ENCODE data around the gene ADGRG1. TPM values are rescaled to one million over a fixed set of nuclear protein-coding genes. Genes with fewer than 3 reads are reported as not detected.

Gene ADGRG1
- total and polyA plus RNA-seq, 4 donors, result 1.2 to 68.4 (median 17.6) TPM

DNA sequence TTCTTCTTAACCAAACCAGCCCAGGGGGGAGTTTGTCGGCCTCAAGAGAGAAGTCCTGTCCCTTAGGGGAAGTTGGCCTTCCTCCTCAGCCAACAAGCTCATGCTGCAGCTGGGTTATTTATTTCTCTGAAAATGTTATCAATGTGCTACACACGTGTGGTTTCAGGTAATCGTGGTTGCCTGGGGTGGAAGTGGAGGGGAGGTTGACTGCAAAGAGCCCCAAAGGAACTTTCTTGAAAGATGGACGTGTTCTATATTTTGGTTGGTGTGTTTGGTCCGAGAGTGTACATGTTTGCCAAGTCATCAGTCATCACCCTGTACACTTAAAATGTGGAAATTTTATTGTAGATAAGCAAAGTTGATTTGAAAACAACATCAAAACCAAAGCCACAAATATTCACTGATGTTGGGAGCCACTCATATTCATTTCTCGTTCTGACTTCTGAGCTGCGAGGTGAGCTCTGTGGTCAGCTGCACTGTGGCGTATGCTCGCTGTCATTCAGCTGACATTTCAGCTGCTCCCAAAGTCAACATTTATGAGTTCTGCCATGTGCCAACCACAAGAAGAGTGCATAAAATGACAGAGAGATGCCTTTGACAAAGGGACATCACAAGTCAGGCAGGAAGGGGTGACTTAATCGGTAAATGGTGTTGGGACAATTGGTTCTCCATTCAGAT lies 26.5 kb upstream of the ADGRG1 start:
- Histone ChIP-seq H3K4me3 (ENCODE audit: low read length in 2 of 2) (no peak overlapping the region), H3K27ac (ENCODE audit: low read depth in 1 of 2, low read length in 2 of 2) (no peak overlapping the region), H3K9me3 (ENCODE audit: control insufficient read depth, low read length) (peaks cover 2% of the 10 kb centered on the region), H3K36me3 (ENCODE audit: control insufficient read depth in 1 of 2, insufficient read depth in 2 of 2, low read length in 1 of 2) (no peaks in the 10 kb centered on the region), H3K27me3 (ENCODE audit: control insufficient read depth in 1 of 2, insufficient read depth in 2 of 2, low read length in 1 of 2) (no peaks in the 10 kb centered on the region), H3K4me1 (ENCODE audit: control insufficient read depth in 1 of 2, insufficient read depth in 2 of 2, low read length in 2 of 2) (no peaks in the 10 kb centered on the region)
- 46 to 53% methylated on average over 10 of the region's 10 CpGs for WGBS, 2 donors
- ATAC-seq (ENCODE audit: low FRiP score), result no peak
- intact Hi-C loops (cut with DNase I), result no loop called here
- DNase-seq, result peak in 1 of 2 donors; percentile 15

DNA sequence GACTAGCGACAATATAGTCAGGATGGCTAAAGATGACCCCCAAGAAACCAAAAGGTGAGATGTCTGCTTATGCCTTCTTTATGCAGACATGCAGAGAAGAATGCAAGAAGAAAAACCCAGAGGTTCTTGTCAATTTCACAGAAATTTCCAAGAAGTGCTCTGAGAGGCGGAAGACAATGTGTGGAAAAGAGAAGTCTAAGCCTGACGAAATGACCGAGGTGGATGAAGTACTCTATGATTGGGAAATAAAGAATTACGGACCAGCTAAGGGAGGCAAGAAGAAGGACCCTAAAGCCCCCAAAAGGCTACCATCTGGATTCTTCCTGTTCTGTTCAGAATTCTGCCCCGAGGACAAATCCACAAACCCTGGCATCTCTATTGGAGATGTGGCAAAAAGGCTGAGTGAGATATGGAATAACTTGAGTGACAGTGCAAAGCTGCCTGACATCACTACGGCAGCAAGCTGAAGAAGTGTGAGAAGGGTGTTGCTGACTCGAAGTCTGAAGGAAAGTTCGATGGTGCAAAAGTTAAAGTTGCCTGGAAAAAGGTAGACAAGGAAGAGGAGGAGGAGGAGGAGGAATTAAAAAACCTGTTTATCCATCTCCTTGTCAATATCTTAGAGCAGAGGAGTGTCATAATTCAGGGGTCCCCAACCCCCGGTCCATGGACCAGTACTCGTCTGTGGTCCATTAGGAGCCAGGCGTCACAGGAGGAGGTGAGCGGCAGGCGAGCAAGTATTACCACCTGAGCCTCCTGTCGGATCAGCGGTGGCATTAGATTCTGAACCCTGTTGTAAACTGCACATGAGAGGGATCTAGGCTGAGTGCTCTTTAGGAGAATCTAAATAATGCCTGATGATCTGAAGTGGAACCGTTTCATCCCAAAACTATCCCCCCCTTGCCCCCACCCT lies 25.1 kb upstream of the ADGRG1 start:
- Histone ChIP-seq H3K27me3 (ENCODE audit: control insufficient read depth in 1 of 2, insufficient read depth in 2 of 2, low read length in 1 of 2) (no peaks in the 10 kb centered on the region), H3K4me3 (ENCODE audit: low read length in 2 of 2) (no peak overlapping the region), H3K9me3 (ENCODE audit: control insufficient read depth, low read length) (peaks cover 2% of the 10 kb centered on the region), H3K4me1 (ENCODE audit: control insufficient read depth in 1 of 2, insufficient read depth in 2 of 2, low read length in 2 of 2) (no peaks in the 10 kb centered on the region), H3K27ac (ENCODE audit: low read depth in 1 of 2, low read length in 2 of 2) (no peak overlapping the region), H3K36me3 (ENCODE audit: control insufficient read depth in 1 of 2, insufficient read depth in 2 of 2, low read length in 1 of 2) (no peaks in the 10 kb centered on the region)
- 73 to 78% methylated on average over 17 of the region's 17 CpGs for WGBS, 2 donors
- ATAC-seq (ENCODE audit: low FRiP score), result no peak
- intact Hi-C loops (cut with DNase I), result no loop called here
- DNase-seq, result peak in 1 of 2 donors; percentile 55

DNA sequence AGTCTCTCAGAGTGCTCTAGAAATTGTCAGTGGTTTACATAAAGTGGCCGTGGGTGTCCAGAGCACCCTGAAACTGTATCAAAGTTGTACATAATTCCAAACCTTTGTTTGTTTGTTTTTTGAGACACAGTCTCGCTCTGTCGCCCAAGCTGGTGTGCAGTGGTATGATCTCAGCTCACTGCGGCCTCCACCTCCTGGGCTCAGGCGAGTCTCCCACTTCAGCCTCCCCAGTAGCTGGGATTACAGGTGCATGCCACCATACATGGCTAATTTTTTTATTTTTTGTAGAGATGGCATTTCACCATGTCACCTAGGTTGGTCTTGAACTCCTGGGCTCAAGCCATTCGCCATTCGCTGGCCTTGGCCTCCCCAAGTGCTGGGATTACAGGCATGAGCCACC lies 24.3 kb upstream of the ADGRG1 start:
- DNase-seq, result peak in 1 of 2 donors; percentile 10

DNA sequence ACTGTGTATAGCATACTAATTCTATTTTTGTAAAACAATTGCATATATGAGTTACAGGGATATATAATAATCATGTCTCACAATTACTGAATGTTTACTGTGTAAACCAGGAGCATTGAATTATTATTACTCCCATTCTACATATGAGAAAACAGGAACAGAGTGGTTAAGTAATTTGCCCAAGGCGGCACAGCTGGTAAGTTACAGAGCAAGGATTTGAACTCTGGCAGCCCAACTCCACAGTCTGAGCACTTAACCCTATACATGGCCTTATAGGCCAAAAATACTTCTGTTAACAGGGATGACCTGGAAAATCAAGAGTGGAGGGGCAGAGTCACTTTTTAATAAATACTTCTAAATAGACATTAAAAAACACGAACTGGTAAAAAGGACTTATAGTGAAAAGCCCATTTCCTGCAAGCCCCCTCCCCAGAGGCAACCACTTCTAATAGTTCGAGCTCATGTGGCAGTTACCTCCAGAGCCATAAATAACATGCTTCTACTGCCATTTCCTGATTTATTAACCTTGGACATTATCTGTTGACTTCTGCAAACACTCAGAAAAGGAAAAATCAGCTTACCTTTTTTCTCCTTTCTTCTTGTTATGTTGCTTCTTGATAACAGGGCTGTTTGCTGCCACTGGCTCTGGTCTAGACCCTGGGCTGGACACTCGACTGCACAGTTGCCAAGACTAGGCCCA lies 22.1 kb upstream of the ADGRG1 start:
- no peaks in the 10 kb centered on the region for H3K27me3 ChIP-seq (ENCODE audit: control insufficient read depth in 1 of 2, insufficient read depth in 2 of 2, low read length in 1 of 2)
- intact Hi-C loops (cut with DNase I), result no loop called here
- DNase-seq, result no peak
- ATAC-seq (ENCODE audit: low FRiP score), result no peak
- WGBS, 2 donors, result 82 to 85% methylated on average over 4 of the region's 4 CpGs
- no peaks in the 10 kb centered on the region for H3K9me3 ChIP-seq (ENCODE audit: control insufficient read depth, low read length)
- H3K36me3 ChIP-seq (ENCODE audit: control insufficient read depth in 1 of 2, insufficient read depth in 2 of 2, low read length in 1 of 2), result no peaks in the 10 kb centered on the region
- no peak overlapping the region for H3K4me3 ChIP-seq (ENCODE audit: low read length in 2 of 2)
- no peaks in the 10 kb centered on the region for H3K4me1 ChIP-seq (ENCODE audit: control insufficient read depth in 1 of 2, insufficient read depth in 2 of 2, low read length in 2 of 2)
- no peak overlapping the region for H3K27ac ChIP-seq (ENCODE audit: low read depth in 1 of 2, low read length in 2 of 2)

More for the DNA sequence above, 24.3 kb upstream of the ADGRG1 start:
- no peak for ATAC-seq (ENCODE audit: low FRiP score)
- WGBS, 2 donors, result 96 to 97% methylated on average over 7 of the region's 7 CpGs
- Histone ChIP-seq H3K9me3 (ENCODE audit: control insufficient read depth, low read length) (peaks cover 2% of the 10 kb centered on the region), H3K4me1 (ENCODE audit: control insufficient read depth in 1 of 2, insufficient read depth in 2 of 2, low read length in 2 of 2) (no peaks in the 10 kb centered on the region), H3K27ac (ENCODE audit: low read depth in 1 of 2, low read length in 2 of 2) (no peak overlapping the region), H3K36me3 (ENCODE audit: control insufficient read depth in 1 of 2, insufficient read depth in 2 of 2, low read length in 1 of 2) (no peaks in the 10 kb centered on the region), H3K27me3 (ENCODE audit: control insufficient read depth in 1 of 2, insufficient read depth in 2 of 2, low read length in 1 of 2) (no peaks in the 10 kb centered on the region), H3K4me3 (ENCODE audit: low read length in 2 of 2) (no peak overlapping the region)
- intact Hi-C loops (cut with DNase I), result no loop called here

DNA sequence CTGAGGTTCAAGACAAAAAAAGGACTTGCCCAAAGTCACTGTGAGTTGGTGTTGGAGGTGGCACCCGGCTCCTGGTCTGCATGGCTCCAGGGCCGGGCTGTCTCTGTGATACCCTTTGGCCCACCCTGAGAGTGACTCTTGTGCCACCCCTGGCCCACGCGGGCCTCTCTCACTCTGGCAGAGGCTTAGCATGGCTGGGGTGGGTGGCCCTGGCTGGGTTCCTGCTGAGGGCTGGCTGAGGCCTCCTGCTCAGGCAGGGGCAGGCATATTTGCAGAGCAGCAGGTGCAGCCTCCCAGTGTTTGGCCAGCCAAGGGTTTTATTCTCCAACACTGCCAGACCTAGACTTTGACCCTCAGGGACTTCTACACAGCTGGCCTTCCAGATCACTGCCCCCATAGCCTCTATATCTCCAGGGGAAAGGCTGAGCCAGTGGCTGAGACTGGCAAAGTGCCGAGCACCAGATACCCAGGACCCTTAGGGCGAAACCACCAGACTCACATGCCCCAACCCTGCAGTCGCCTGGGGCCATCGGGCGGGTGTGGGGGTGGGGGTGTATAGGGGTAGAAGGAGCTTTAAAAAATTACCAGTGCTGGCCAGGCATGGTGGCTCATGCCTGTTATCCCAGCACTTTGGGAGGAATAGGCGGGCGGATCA lies 21.5 kb upstream of the ADGRG1 start:
- peak in 1 of 2 donors; percentile 45 for DNase-seq
- Histone ChIP-seq H3K27me3 (ENCODE audit: control insufficient read depth in 1 of 2, insufficient read depth in 2 of 2, low read length in 1 of 2) (no peaks in the 10 kb centered on the region), H3K4me3 (ENCODE audit: low read length in 2 of 2) (no peak overlapping the region), H3K36me3 (ENCODE audit: control insufficient read depth in 1 of 2, insufficient read depth in 2 of 2, low read length in 1 of 2) (no peaks in the 10 kb centered on the region), H3K4me1 (ENCODE audit: control insufficient read depth in 1 of 2, insufficient read depth in 2 of 2, low read length in 2 of 2) (no peaks in the 10 kb centered on the region), H3K27ac (ENCODE audit: low read depth in 1 of 2, low read length in 2 of 2) (no peak overlapping the region), H3K9me3 (ENCODE audit: control insufficient read depth, low read length) (no peaks in the 10 kb centered on the region)
- ATAC-seq (ENCODE audit: low FRiP score), result no peak
- 77 to 78% methylated on average over 11 of the region's 11 CpGs for WGBS, 2 donors
- intact Hi-C loops (cut with DNase I), result no loop called here

DNA sequence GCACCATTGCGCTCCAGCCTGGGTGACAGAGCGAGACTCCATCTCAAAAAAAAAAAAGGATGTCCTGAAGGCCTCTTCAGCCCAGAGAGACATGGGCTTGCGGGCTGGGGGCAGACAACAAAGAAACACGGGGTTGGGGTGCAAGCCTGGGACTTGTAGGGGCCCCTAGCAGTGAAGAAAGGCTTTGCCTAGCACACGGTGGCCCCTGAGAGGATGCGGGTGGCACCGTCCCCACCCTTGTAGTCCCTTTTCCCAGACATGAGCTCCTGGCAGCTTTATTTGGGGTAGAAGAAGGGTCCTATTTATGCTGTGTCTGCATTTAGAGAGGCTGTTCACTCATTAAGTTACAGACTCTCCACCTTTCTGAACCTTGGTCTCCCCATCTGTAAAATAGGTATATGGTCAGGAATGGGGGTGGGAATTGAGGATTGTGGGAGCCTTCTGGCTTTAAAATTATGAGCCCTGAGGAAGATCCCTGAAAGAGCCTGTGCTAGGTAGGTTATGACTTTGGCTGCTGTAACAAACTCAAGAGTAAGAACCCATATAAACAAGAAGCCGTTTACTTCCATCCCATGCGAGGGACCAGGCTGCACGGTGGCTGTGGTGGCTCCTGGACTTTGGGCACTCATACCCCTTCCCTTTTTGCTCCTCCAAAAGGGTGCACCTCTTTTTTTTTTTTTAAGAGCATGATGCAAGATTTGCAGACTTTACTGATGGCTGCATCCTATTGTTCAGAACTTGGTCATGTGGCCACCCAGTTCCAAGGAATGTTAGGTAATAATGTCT lies 20.6 kb upstream of the ADGRG1 start:
- Histone ChIP-seq H3K27ac (ENCODE audit: low read depth in 1 of 2, low read length in 2 of 2) (no peak overlapping the region), H3K36me3 (ENCODE audit: control insufficient read depth in 1 of 2, insufficient read depth in 2 of 2, low read length in 1 of 2) (no peaks in the 10 kb centered on the region), H3K27me3 (ENCODE audit: control insufficient read depth in 1 of 2, insufficient read depth in 2 of 2, low read length in 1 of 2) (no peaks in the 10 kb centered on the region), H3K4me1 (ENCODE audit: control insufficient read depth in 1 of 2, insufficient read depth in 2 of 2, low read length in 2 of 2) (no peaks in the 10 kb centered on the region), H3K9me3 (ENCODE audit: control insufficient read depth, low read length) (no peaks in the 10 kb centered on the region), H3K4me3 (ENCODE audit: low read length in 2 of 2) (no peak overlapping the region)
- 92 to 95% methylated on average over 10 of the region's 10 CpGs for WGBS, 2 donors
- intact Hi-C loops (cut with DNase I), result no loop called here
- peak in 1 of 2 donors; percentile 19 for DNase-seq
- ATAC-seq (ENCODE audit: low FRiP score), result no peak

DNA sequence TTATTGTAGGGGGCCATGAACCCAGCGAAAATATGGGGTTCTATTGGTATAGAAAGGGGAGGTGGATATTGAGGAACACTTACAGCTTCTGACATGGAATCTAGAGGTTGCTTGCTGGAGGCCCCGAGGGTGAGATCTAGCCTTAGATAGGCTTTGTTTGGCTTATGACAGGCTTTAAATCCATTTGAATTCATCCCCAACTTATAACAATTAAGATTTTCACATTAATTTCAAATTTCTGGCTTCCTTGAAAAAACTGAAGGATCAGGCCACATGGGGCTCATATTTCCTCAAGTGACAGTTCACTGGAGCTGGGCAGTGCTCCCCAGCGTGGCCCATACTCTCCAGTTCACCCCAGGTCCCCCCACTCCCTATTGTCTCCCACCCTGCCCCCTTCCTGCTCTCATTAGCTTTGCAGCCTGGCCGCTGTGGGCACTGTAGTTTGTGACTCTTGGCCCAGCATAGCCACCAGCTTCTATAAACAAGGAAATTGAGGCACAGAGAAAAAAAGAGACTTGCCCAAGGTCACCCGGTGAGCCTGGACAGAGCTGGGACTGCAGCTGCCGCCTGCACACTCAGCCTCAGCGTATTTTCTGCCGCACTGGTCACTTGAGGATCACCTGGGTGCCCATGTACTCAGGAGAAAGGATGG lies 19.8 kb upstream of the ADGRG1 start:
- 84 to 93% methylated on average over 8 of the region's 8 CpGs for whole genome bisulfite sequencing, 2 donors

More for the DNA sequence above, 19.8 kb upstream of the ADGRG1 start:
- no peak overlapping the region for H3K4me3 ChIP-seq (ENCODE audit: low read length in 2 of 2)
- ATAC-seq (ENCODE audit: low FRiP score) (no peak), DNase-seq (peak in 1 of 2 donors; percentile 50)
- no peaks in the 10 kb centered on the region for H3K9me3 ChIP-seq (ENCODE audit: control insufficient read depth, low read length)
- no peaks in the 10 kb centered on the region for H3K27me3 ChIP-seq (ENCODE audit: control insufficient read depth in 1 of 2, insufficient read depth in 2 of 2, low read length in 1 of 2)
- no peaks in the 10 kb centered on the region for H3K4me1 ChIP-seq (ENCODE audit: control insufficient read depth in 1 of 2, insufficient read depth in 2 of 2, low read length in 2 of 2)
- no peaks in the 10 kb centered on the region for H3K36me3 ChIP-seq (ENCODE audit: control insufficient read depth in 1 of 2, insufficient read depth in 2 of 2, low read length in 1 of 2)
- H3K27ac ChIP-seq (ENCODE audit: low read depth in 1 of 2, low read length in 2 of 2), result no peak overlapping the region
- intact Hi-C loops (cut with DNase I), result no loop called here

Data from aorta (tissue), 5 donors.